ENCODE results near the gene NSD2. TPM values are rescaled to one million over a fixed set of nuclear protein-coding genes. Genes with fewer than 3 reads are reported as not detected.
"Not testable (repeated sequence)": the region's sequence is repeated elsewhere in the genome, so short reads cannot be mapped to it uniquely, and the experiment has no call there.

Gene NSD2
- total RNA-seq, 2 experiments from 2014 or later: 166 to 177 TPM

- POLR2A ChIA-PET: no interaction called here
- CTCF ChIA-PET: interaction anchor here (1.2 kb wide), 1 partner anchor 57 kb away, joined by 3 read pairs; no protein-coding TSS in a partner anchor
Measured at GRCh38 chr4:1841201-1841886, 29.8 kb upstream of the NSD2 start.

DNA sequence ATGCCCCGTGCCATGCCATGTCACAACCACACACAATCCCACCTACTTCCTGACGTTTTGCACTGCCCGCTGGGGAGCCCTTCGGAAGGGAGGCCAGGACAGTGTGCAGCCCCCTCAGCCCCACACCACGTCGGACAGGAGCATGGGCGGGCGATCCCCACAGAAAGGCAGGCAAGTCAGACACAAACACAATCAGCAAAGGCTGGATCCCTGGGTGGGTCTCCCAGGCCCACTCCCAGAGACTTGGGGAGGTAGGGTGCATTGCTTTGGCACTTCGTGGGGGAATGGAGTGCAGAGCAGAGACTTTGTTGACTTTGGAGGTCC lies 29.3 kb upstream of the NSD2 start:
- POLR2A ChIA-PET: no interaction called here
- CTCF ChIA-PET: interaction anchor here (1.2 kb wide), 1 partner anchor 57 kb away, joined by 3 read pairs; no protein-coding TSS in a partner anchor

GRCh38 chr4:1842339-1842895 lies 28.8 kb upstream of the NSD2 start:
- POLR2A ChIA-PET: no interaction called here
- CTCF ChIA-PET: no interaction called here

GRCh38 chr4:1842993-1843448 lies 28.2 kb upstream of the NSD2 start:
- POLR2A ChIA-PET: no interaction called here

GRCh38 chr4:1843852-1844251 lies 27.3 kb upstream of the NSD2 start:
- POLR2A ChIA-PET: no interaction called here

More at GRCh38 chr4:1842993-1843448, 28.2 kb upstream of the NSD2 start:
- CTCF ChIA-PET: no interaction called here

DNA sequence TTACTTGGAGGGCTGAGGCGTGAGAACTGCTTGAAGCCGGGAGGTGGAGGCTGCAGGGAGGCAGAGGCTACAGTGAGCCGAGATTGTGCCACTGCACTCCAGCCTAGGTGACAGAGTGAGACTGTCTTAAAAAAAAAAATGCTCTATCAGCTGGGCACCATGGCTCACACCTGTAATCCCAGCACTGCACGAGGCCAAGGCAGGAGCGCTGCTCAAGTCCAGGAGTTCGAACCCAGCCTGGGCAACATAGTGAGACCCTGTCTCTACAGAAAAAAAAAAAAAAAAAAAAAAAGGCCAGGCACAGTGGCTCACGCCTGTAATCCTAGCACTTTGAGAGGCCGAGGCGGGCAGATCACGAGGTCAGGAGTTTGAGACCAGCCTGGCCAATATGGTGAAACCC lies 26.6 kb upstream of the NSD2 start:
- CTCF ChIA-PET, POLR2A ChIA-PET: not testable (repeated sequence)

More at GRCh38 chr4:1843852-1844251, 27.3 kb upstream of the NSD2 start:
- CTCF ChIA-PET: no interaction called here

- CTCF ChIA-PET: interaction anchor here (1.1 kb wide), 1 partner anchor 98 kb away, joined by 3 read pairs; no protein-coding TSS in a partner anchor
- POLR2A ChIA-PET: interaction anchor here (0.6 kb wide), 1 partner anchor 78 kb away, joined by 3 read pairs; no protein-coding TSS in a partner anchor
Measured at GRCh38 chr4:1846580-1846979, 24.6 kb upstream of the NSD2 start.

GRCh38 chr4:1850276-1850675 lies 20.9 kb upstream of the NSD2 start:
- ChIA-PET POLR2A (interaction anchor here (0.6 kb wide), 1 partner anchor 112 kb away, joined by 6 read pairs; no protein-coding TSS in a partner anchor), CTCF (interaction anchor here (0.7 to 1.4 kb wide), 2 partner anchors 49 to 289 kb away, joined by 3 read pairs; no protein-coding TSS in a partner anchor)

DNA sequence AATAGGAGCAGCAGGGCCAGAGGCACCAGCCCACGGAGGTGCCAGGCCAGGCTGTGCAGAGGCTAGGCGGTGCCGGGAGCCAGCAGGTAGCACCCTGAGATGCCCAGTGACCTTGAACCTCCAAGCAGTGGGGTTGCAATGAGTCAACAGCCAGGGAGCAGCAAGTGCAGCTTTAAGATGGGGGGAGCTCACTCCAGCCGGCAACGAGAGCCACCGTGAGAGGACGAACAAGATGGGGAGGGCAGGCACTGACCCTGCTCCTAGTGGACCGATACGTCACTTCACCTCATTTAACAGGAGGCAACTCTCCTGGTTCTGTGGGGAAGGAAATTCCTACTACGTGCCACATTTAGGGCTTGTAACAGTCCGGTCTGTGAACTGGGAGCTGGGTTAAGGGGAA lies 20.0 kb upstream of the NSD2 start:
- ChIA-PET CTCF (no interaction called here), POLR2A (no interaction called here)

GRCh38 chr4:1851575-1852410 lies 19.4 kb upstream of the NSD2 start:
- ChIA-PET CTCF (no interaction called here), POLR2A (no interaction called here)

DNA sequence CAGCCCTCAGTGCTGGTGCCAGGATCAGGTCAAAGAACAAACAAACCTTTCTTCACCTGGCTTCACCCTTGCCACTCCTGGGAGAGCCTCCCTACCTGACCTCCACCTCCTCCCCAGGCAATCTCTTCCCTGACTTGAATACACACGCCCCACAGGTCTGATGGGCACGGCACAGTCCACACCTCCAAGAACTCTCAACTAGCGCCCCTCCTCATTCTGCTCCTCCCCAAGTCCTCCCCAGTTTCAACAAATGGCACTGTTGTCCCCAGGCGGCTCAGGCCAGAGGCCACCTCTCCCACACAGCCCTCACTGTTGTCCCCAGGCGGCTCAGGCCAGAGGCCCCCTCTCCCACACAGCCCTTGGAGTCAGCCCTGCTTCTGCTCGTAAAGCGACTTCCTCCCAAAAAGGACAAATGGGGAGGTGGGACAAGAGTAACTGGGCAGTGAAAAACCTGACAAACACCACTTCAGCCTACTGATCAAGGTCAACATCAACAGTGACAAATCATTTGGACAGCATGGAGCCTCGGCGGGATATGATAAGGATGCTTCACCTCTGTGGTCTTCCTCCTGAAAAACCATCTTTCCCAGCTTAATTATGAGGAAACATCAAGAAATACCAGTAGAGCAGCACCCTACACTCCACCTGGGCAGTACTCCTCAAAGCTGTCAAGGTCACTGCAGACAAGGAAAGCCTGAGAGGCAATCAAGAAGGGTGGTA lies 18.1 kb upstream of the NSD2 start:
- ChIA-PET POLR2A (no interaction called here), CTCF (no interaction called here)

- ChIA-PET CTCF (interaction anchor here (0.6 to 1.0 kb wide), 2 partner anchors 16 to 44 kb away, joined by 3 read pairs; partner anchors contain the start of gene NSD2), POLR2A (interaction anchor here (0.6 to 1.7 kb wide), 3 partner anchors 47 to 148 kb away, joined by 3 to 6 read pairs (median 3); partner anchors contain the start of genes TACC3 and TMEM129)
Measured at GRCh38 chr4:1854752-1855151, 16.4 kb upstream of the NSD2 start.

DNA sequence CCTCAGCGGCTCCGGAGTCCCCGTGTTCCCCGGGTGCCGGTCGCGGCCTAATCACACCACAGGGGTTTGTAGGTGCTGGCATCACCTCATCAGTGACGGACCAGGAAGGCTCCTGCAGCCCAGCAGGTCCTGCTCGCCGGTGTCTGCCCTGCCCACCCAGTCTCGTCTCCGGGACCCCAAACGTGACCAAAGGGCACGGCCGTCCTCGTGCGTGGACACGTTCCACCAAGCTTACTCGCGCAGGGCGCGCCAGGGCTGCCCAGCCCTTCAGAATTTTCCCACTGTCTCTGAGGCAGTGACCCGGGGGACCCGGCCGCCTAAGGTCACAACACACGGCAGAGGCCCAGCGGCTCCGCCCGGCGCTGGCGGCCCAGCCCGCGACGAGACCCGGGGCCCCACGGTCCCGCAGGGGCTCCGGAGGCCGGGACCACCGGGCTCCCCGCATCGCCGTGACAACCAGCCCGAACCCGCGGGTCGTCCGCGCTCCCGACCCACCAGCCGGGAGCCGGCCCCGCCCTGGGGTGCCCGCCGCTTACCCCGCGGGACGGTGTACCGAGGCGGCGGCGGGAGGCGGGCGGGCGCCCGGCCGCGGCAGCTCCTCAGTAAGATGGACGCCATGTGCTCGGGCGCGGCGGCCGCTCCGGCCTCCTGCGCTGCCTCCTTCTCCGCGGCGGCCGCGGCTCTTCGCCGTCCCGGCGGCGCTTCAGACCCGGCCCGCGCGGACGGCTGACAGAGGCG lies 15.7 kb upstream of the NSD2 start:
- POLR2A ChIA-PET: interaction anchor here (0.6 to 1.7 kb wide), 6 partner anchors 15 to 147 kb away, joined by 3 to 6 read pairs (median 3); partner anchors contain the start of genes NSD2, TACC3 and TMEM129
- CTCF ChIA-PET: interaction anchor here (0.6 to 1.8 kb wide), 3 partner anchors 15 to 45 kb away, joined by 3 to 7 read pairs (median 3); partner anchors contain the start of gene NSD2

DNA sequence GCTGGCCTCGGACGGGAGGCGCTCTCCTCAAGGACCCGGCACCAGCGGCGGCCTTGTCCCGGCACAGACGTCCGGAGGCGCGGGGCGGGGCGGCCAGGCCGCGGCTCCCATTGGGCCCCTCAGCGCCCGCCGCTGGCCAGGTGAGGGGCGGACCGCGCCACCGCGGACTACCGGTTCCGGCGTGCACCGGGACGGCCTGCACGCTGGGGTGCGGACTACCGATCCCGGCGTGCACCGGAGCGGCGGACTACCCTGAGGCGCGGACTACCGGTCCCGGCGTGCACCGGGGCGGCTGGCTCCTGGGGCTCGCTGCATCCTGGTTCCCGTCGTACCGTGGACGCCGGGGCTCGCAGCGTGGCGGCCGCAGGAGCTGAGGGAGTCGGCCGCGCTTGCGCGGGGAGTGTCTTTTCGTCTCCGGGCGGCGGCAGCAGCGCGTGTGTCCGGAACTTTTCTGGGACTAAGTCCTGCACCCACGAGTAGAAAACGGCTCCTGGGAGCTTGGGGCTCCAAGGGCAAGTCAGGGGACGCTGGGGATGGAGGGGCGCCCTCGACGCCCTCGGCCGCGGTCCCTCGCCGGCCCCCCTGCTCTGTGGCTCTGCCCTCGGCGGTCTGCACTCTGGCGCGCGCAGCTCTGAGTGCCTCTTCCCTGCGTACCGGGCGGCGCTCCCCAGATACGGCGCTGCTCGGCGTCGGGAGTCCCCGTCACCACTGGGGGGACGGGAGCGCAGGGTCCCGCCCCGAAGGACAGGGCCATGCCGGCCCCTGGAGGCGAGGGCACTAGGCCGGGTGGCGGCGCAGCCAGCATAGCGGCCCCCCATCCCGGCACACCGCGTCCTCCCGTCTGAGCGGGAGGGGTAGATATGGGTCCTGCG lies 14.9 kb upstream of the NSD2 start, which contains the start of gene LETM1:
Gene LETM1 (minus strand): TSS at position 86 of the 872 bp plus-strand sequence. CDS start 206 bp downstream, outside the sequence.
- POLR2A ChIA-PET: interaction anchor here (1.1 to 1.7 kb wide), 3 partner anchors 14 to 136 kb away, joined by 3 to 6 read pairs (median 5); partner anchors contain the start of genes NSD2, TACC3 and TMEM129
- CTCF ChIA-PET: interaction anchor here (0.5 to 1.8 kb wide), 3 partner anchors 43 to 70 kb away, joined by 3 to 7 read pairs (median 3); no protein-coding TSS in a partner anchor

DNA sequence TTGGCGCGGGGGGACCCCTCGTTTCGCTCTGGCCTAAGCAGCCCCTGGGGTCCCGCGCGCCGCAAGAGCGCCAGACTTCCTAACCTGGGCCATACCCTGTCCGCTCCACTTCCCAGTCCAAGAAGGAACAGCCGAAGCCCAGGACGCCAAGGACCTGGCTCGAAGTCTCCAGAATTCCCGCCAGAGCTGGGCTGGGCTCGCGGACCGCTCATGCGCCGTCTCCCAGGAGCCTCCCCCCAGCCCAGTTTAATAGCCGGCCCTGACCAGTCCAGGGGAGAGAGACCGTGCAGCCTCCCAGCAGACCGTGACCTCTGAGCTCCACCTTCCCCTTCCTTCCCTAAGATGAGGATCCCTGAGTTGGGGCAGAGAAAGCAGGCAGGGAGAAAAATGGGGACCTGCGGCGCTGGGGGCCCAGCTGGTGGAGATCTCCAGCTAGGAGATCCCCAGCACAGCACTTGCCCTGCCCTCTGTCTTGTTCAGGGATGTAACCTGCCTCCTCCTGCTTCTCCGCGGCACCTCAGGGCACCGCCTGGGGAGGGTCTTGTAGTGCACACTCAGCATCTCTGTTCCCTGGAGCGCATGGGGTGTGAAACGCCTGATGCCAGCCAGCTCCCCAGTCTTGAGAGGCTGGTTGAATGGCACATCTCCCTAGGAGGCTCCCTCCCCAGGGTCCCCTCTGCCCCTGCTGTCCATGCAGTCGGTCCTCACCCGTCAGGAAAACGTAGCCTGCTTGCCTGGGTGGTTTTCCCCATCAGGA lies 14.1 kb upstream of the NSD2 start:
- CTCF ChIA-PET: interaction anchor here (0.9 to 1.8 kb wide), 2 partner anchors 42 to 43 kb away, joined by 3 to 7 read pairs; no protein-coding TSS in a partner anchor
- POLR2A ChIA-PET: interaction anchor here (1.1 to 1.2 kb wide), 2 partner anchors 14 to 16 kb away, joined by 3 to 5 read pairs; partner anchors contain the start of gene NSD2

DNA sequence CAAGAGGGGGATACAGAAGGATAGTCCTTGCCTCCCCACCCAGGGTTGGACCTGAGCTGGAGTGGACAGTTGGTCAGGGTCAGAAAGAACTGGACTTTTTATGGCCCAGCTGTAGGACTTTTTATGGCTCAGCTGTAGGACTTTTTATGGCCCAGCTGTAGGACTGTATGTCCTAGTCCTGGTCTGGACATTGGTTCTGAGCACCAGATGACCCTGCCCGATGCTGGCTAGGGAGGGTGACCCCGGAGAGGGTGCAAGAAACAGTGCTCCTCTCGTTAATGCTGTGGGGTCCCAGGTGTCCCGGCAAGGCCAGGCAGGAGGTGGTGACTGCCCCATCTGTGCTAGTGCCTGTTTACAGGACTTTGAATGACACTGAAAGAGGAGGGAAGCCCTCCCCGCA lies 13.3 kb upstream of the NSD2 start:
- CTCF ChIA-PET: no interaction called here

DNA sequence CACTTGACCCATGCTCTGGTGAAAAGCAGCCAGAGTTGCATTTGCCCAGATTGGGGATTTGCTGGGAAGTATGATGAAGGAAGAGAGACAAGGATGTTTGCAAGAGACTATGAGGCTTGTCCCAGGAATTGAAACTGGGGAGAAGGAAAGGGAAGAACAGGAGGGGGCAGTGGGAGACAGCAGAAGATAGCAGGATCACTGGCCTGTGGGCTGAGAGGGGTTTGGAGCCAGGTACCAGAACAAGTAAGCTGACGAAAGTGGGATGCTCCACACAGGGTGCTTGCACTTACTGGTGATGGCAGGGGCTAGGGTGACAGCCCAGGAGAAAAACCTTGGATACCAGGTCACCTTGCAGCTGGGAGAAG lies 11.8 kb upstream of the NSD2 start:
- ChIA-PET POLR2A (no interaction called here), CTCF (interaction anchor here (0.6 kb wide), 1 partner anchor 831 kb away, joined by 5 read pairs; no protein-coding TSS in a partner anchor)

More for the DNA sequence above, 13.3 kb upstream of the NSD2 start:
- POLR2A ChIA-PET: no interaction called here

Measured in activated CD8-positive, alpha-beta memory T cell treated with anti-CD3 and anti-CD28 coated beads for 36 hours (primary cell).